NCI-H146 (cell line): ENCODE measurements around the gene ACLY.
A peak's percentile ranks its signal among the peaks of the same experiment; 100 is the strongest.
"Not testable (repeated sequence)": the region's sequence is repeated elsewhere in the genome, so short reads cannot be mapped to it uniquely, and the experiment has no call there.

ENCODE experiments used
- DNase-seq: peaks from one replicate; lab custom pipeline; 2025; lab: John Stamatoyannopoulos, UW

ACLY gene

GRCh38 chr17:41939693-41940090, 20.9 kb upstream of the ACLY start:
- DNase-seq = no peak

- DNase-seq = no peak
Measured at GRCh38 chr17:41939044-41939692, 20.4 kb upstream of the ACLY start.

GRCh38 chr17:41937970-41938954, 19.5 kb upstream of the ACLY start:
- no peak for DNase-seq

GRCh38 chr17:41935641-41936040, 16.9 kb upstream of the ACLY start:
- no peak for DNase-seq

- no peak for DNase-seq
Measured at GRCh38 chr17:41932816-41933389, 14.2 kb upstream of the ACLY start.

GRCh38 chr17:41931715-41932114, 13.0 kb upstream of the ACLY start:
- not testable (repeated sequence) for DNase-seq

GRCh38 chr17:41930833-41931156, 12.0 kb upstream of the ACLY start:
- DNase-seq = not testable (repeated sequence)

- peak; percentile 95 for DNase-seq
Measured at GRCh38 chr17:41930009-41930832, 11.5 kb upstream of the ACLY start, which contains the start of gene ODAD4. Gene ODAD4, plus strand, starts transcription at chr17:41930617. Its CDS starts 107 bp downstream, at chr17:41930724.

GRCh38 chr17:41928693-41929251, 10.0 kb upstream of the ACLY start:
- no peak for DNase-seq

- no peak for DNase-seq
Measured at GRCh38 chr17:41925991-41926590, 7.3 kb upstream of the ACLY start.

- DNase-seq = no peak
Measured at GRCh38 chr17:41920580-41920955, 1.8 kb upstream of the ACLY start.

GRCh38 chr17:41919840-41920579, 1.3 kb upstream of the ACLY start:
- DNase-seq = no peak

- DNase-seq = peak; percentile 62
Measured at GRCh38 chr17:41919165-41919817, 540 bp upstream of the ACLY start.

- DNase-seq = peak; percentile 63
Measured at GRCh38 chr17:41917679-41918313, 955 bp downstream of the ACLY start.

GRCh38 chr17:41917192-41917591, 1.6 kb downstream of the ACLY start:
- DNase-seq = no peak

GRCh38 chr17:41915566-41915965, 3.2 kb downstream of the ACLY start:
- no peak for DNase-seq

GRCh38 chr17:41915020-41915419, 3.7 kb downstream of the ACLY start:
- no peak for DNase-seq

GRCh38 chr17:41914358-41914766, 4.4 kb downstream of the ACLY start:
- DNase-seq = no peak

GRCh38 chr17:41913798-41914197, 5.0 kb downstream of the ACLY start:
- no peak for DNase-seq

- no peak for DNase-seq
Measured at GRCh38 chr17:41912925-41913324, 5.8 kb downstream of the ACLY start.
